Heart left ventricle (tissue), 13 donors: ENCODE measurements around the gene COMMD9.

Experiments used
- POLR2A ChIP-seq, 2 donors: fragments of 450-650 bp; IDR thresholded peaks; one replicate each; pipeline ENCODE4 v1.6.1; 2017; ENCODE audit warnings: antibody characterized with exemption in 2 of 2, mild to moderate bottlenecking in 2 of 2, moderate library complexity in 2 of 2
- TF ChIP-seq, protein P1 (sequence below), 12 donors: fragments of 200-600 bp; sonication (generic) in 4 of 12; IDR thresholded peaks; one replicate each; pipeline versions ENCODE4 v1.5.0 to v1.8.0; 2018 to 2022; ENCODE audit warnings: antibody characterized with exemption in 12 of 12, mild to moderate bottlenecking in 5 of 12
- donor health status: ischemic (EF 13 %, LVEDD 7.1; RV severe dilation, severe dysfunction).
- donor health status: DM: no; HTN: yes; CAD: no.
- donor health status: DM: no; HTN: no; CAD: no.
- donor health status: ischemic (EF 25% LVEDD 6.9; RV normal size, moderate dysfunction).
- donor health status: ischemic (EF 25% LVEDD 5.7; RV mildly dilated, moderate dysfunction).
- donor health status: ischemic (EF 35%, LVEDD 5.7; RV mildly dilated, moderate dysfunction).
- donor health status: nonischemic (EF 11% LVEDD 7.7; RV severe dilation, severe dysfunction).
- donor health status: DM: yes; HTN: yes; CAD: no.
- donor health status: PGD.
- donor health status: ischemic (EF 29% LVEDD 5.4; RV normal size, mild dysfunction).
- donor health status: nonischemic (EF 23%, LVEDD 6.1; RV moderate dilation, normal function).

- TF ChIP-seq POLR2A (IDR thresholded peaks at IDR 0.05) = no peak
- TF ChIP-seq, protein P1, sequence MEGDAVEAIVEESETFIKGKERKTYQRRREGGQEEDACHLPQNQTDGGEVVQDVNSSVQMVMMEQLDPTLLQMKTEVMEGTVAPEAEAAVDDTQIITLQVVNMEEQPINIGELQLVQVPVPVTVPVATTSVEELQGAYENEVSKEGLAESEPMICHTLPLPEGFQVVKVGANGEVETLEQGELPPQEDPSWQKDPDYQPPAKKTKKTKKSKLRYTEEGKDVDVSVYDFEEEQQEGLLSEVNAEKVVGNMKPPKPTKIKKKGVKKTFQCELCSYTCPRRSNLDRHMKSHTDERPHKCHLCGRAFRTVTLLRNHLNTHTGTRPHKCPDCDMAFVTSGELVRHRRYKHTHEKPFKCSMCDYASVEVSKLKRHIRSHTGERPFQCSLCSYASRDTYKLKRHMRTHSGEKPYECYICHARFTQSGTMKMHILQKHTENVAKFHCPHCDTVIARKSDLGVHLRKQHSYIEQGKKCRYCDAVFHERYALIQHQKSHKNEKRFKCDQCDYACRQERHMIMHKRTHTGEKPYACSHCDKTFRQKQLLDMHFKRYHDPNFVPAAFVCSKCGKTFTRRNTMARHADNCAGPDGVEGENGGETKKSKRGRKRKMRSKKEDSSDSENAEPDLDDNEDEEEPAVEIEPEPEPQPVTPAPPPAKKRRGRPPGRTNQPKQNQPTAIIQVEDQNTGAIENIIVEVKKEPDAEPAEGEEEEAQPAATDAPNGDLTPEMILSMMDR (IDR thresholded peaks at IDR 0.05) = no peak
These were observed 41.2 kb upstream of the COMMD9 start for GRCh38 chr11:36330411-36330810.
